Activated CD8-positive, alpha-beta memory T cell treated with anti-CD3 and anti-CD28 coated beads for 48 hours (primary cell): ENCODE data around the gene ESYT3.
A peak's percentile ranks its signal among the peaks of the same experiment; 100 is the strongest.

Experiments used
- DNase-seq, 3 experiments: peaks; one replicate each; pipeline ENCODE4 v3.0.0-alpha.2; 2020; ENCODE audit warnings: low read depth in 2 of 3, low spot score in 2 of 3

The ESYT3 gene

GRCh38 chr3:138434276-138434874 lies at the start of gene ESYT3:
Gene ESYT3, plus strand, starts transcription at chr3:138434616. Its CDS starts 183 bp downstream, at chr3:138434799.
- peak; percentile 37 to 40 (median 39) for DNase-seq

GRCh38 chr3:138384976-138385375 lies 49.4 kb upstream of the ESYT3 start:
- DNase-seq: no peak

- DNase-seq: no peak
Observed at GRCh38 chr3:138389144-138389601, 45.2 kb upstream of the ESYT3 start.

- no peak for DNase-seq
Observed at GRCh38 chr3:138389841-138390581, 44.4 kb upstream of the ESYT3 start.

- no peak for DNase-seq
Observed at GRCh38 chr3:138390582-138390932, 43.9 kb upstream of the ESYT3 start.

- DNase-seq: no peak
Observed at GRCh38 chr3:138394156-138394555, 40.3 kb upstream of the ESYT3 start.

GRCh38 chr3:138394686-138395085 lies 39.7 kb upstream of the ESYT3 start:
- no peak for DNase-seq

GRCh38 chr3:138395865-138396751 lies 38.3 kb upstream of the ESYT3 start:
- no peak for DNase-seq

GRCh38 chr3:138396752-138397410 lies 37.5 kb upstream of the ESYT3 start:
- DNase-seq: no peak

GRCh38 chr3:138397983-138398382 lies 36.4 kb upstream of the ESYT3 start:
- DNase-seq: no peak

GRCh38 chr3:138398791-138399575 lies 35.4 kb upstream of the ESYT3 start:
- no peak for DNase-seq

- DNase-seq: no peak
Observed at GRCh38 chr3:138399766-138400165, 34.6 kb upstream of the ESYT3 start.

- no peak for DNase-seq
Observed at GRCh38 chr3:138400651-138401070, 33.8 kb upstream of the ESYT3 start.

GRCh38 chr3:138401834-138402233 lies 32.6 kb upstream of the ESYT3 start:
- no peak for DNase-seq

GRCh38 chr3:138404121-138404520 lies 30.3 kb upstream of the ESYT3 start:
- DNase-seq: no peak

GRCh38 chr3:138405001-138405400 lies 29.4 kb upstream of the ESYT3 start:
- DNase-seq: no peak

GRCh38 chr3:138405486-138405885 lies 28.9 kb upstream of the ESYT3 start:
- no peak for DNase-seq

- DNase-seq: no peak
Observed at GRCh38 chr3:138406606-138407005, 27.8 kb upstream of the ESYT3 start.

- no peak for DNase-seq
Observed at GRCh38 chr3:138407236-138407907, 27.0 kb upstream of the ESYT3 start.
